ENCODE measurements around the gene BAX.

The BAX gene

DNA sequence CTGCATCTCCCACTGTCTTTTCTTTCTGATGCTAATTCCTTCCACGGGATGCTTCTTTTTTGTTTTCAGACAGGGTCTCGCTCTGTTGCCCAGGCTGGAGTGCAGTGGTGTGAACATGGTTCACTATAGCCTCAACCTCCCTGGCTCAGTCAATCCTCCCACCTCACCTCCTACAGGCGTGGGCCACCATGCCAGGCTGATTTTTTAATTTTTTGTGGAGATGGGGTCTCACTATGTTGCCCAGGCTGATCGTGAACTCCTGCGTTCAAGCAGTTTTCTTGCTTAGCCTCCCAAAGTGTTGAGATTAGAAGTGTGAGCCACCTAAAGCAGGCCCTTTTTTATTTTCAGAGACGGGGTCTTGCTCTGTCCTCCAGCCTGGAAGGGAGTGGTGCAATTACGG, 33.6 kb downstream of the BAX start:
- no peak for DNase-seq

DNA sequence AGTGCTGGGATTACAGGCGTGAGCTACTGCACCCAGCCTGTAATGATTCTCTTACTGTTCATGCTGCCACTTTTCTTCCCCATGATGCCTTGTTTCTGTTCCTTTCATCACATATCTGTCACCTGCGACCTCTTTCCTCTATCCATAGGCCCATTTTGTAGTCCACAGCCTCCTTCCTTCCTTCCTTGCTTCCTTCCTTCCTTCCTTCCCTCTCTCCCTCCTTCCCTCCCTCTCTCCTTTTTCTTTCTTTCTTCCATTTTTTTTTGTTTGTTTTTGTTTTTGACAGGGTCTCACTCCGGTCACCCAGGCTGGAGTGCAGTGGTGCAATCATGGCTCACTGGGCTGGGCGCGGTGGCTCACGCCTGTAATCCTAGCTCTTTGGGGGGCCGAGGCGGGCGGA, 34.2 kb downstream of the BAX start:
- DNase-seq: no peak

GRCh38 chr19:48989701-48990291, 35.1 kb downstream of the BAX start:
- peak in 8 of 14 donors; percentile 9 to 52 (median 35) for DNase-seq

- DNase-seq: no peak
These were observed 35.7 kb downstream of the BAX start for GRCh38 chr19:48990400-48990799.

DNA sequence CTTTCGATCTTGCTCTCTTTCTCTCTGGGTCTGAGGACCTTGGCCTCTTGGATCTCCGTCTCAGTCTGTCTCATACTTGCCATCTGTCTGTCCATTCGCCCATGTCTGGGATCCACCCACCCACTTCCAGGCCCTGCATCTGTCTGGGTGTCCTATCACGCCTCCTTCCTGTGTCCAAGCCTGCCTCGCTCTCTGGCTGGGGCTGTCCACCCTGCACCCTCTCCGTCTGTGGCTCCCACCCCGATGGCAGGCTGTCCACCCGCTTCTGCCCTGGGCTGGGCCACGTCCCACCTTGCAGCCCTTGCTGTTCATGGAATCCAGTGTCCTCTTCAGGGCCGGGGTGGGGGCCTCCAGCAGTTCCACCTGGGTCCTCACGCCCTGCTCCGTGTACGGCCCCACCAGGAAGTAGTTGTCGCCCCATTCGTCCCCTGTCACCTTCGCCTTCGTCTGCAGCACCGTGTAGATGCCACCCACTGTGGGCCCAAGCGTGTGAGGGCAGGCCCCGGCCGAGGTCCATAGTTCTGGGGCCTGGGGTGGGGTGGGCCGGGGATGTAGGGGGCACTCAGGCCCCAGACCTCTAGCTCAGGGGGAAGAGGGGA, 36.4 kb downstream of the BAX start:
- DNase-seq: no peak

GRCh38 chr19:48991873-48992580, 37.4 kb downstream of the BAX start:
- peak in 7 of 14 donors; percentile 15 to 49 (median 34) for DNase-seq

GRCh38 chr19:48992581-48993174, 38.0 kb downstream of the BAX start:
- DNase-seq: peak in 7 of 14 donors; percentile 45 to 75 (median 67)

DNA sequence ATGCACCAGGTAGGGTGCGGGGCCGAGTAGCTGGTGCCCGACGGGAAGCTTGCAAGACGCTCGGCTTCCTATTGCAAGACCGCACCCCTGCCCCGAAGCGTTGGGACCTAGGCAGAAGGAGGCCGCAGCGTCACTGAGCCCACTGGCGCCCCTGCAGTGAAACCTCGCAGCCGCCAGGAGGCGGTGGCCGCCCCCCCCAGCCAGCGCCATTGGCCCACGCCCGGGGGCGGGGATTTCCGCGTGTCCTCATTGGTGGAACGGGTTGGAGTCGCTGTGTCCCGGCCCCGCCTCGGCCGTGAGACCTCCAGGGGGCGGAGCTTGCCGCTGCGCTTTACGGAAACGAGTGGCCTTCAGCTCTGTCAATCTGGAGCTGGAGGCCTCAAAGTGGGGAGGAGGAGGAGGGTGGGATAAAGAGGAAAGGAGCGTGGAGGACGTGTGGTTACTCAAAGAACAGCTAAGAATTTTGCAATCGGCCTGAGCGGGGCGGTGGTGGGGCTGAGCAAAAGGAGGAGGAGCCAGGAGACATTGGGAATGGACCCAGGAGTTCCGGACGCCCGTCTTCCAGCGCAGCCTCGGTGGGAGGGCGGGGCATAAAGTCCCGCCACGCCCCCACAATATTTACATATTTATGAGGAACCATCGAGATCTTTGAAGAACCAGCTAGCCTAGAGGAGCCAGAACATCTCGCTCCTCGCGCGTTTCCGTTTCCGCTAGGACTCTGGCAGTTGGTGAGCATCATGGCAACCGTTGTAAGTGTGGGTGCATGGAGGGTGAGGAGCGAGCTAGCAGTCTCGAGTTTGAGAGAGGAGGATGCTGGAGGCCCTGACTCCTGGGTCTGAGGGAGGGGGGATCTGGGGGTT, 38.7 kb downstream of the BAX start, which contains the start of the genes GYS1 and RUVBL2:
Gene GYS1 (minus strand): TSS at position 135 of the 860 bp plus-strand sequence. CDS start 197 bp downstream, outside the sequence.
Gene RUVBL2 (plus strand): TSS at position 713 of the 860 bp plus-strand sequence. CDS start 25 bp downstream, at position 738.
- peak; percentile 96 to 100 (median 100) for DNase-seq

DNA sequence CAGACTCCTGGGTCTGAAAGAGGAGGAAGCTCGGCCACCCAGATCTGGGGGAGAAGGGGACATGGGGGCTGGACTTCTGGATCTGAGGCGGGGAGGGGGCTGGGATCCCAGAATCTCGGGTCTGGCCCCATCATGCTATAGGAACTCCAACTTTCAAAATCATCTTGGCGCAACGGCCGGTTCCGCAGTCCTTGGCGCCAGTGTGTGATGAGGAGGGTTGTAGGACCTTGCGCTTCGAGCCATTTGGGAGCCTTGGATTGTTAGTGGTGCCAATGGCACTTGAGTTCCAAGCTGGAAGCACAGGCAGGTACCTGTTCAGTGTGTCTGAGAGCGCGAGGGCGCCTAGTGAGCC, 39.3 kb downstream of the BAX start:
- no peak for DNase-seq

GRCh38 chr19:48997972-48998371, 43.3 kb downstream of the BAX start:
- DNase-seq: no peak

DNA sequence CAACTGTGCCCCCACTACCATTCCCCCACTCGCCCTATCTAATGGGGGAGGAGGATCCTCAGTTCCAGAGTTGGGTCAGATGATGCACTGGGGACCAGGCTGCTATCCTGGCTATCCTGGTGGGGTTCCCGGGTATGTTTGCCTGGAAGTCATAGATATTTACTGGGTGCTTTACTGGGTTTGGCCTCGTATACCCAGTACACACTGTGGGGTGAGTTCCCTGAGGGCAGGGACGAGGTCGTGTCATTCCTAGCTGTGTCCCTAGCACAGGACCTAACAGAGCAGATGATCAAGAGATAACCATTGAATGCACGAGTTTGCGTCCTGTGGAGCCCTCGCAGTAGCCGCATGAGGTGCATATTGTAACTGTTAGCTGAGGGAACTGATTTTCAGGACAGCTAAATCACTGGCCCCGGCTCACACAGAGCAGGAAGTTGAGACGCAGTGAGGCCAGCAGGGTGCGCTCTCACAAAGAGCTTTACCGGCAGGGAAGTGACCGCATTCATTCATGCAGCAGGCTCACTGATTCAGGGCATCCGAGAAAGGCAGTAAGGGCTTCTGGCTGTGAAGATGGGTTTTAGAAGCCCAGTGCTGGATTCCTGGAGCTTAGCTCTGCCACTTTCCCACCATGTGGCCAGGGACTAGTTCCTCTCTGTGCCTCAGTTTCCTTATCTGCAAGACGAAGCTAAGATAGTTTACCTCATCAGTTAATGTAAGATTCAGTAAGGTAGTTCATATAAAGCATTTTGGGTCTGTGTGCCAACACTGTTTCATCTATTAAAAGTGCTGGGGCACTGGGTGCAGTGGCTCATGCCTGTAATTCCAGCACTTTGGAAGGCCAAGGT, 45.0 kb downstream of the BAX start:
- DNase-seq: no peak

GRCh38 chr19:49004133-49004532, 49.5 kb downstream of the BAX start:
- no peak for DNase-seq

GRCh38 chr19:49004964-49005614, 50.4 kb downstream of the BAX start:
- DNase-seq: no peak

DNA sequence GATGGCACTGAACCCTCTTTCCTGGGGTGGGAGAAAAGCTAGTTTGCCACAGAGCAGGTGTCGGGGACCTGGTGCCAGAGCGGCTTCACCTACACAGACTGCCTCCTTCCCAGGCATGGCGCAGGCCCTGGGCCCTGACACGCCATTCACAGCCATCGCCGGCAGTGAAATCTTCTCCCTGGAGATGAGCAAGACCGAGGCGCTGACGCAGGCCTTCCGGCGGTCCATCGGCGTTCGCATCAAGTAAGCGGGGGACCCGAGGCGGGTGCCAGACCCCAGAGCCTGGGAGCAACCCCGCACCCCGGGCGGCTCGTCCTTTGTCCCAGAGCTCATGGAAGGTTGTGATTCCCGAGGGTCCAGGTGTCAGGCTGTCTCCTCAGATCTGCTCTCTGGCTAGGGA, 52.2 kb downstream of the BAX start:
- DNase-seq: no peak

GRCh38 chr19:49009828-49010227, 55.2 kb downstream of the BAX start:
- no peak for DNase-seq

DNA sequence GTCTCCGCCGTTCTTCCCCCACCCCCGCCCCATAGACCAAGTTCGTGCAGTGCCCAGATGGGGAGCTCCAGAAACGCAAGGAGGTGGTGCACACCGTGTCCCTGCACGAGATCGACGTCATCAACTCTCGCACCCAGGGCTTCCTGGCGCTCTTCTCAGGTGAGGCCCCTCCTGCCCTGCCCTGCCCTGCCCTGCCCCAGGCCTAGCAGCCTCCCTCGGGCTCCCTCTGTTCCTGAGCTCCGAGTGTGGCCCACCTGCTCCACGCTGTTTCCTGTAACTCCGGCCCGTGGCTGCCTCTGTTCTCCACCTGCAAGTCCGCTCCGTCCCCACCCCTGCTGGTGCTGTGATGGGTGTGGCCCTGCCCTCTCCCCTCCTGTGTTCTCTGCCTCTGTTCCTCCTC, 55.8 kb downstream of the BAX start:
- DNase-seq: no peak

GRCh38 chr19:49011194-49011593, 56.5 kb downstream of the BAX start:
- DNase-seq: no peak
